Measurements from ENCODE around the gene WNT6. TPM values are rescaled to one million over a fixed set of nuclear protein-coding genes. Genes with fewer than 3 reads are reported as not detected.
"Not testable (repeated sequence)": the region's sequence is repeated elsewhere in the genome, so short reads cannot be mapped to it uniquely, and the experiment has no call there.

Gene WNT6
- total and polyA plus RNA-seq, 5 donors, result 0.86 to 2.1 (median 1.2) TPM

GRCh38 chr2:218830526-218831306 is 28.9 kb upstream of the WNT6 start:
- no peaks in the 10 kb centered on the region for H3K27me3 ChIP-seq (ENCODE audit: control insufficient read depth, insufficient read depth)
- intact Hi-C loops (cut with DNase I), result loop anchor here in 1 of 4 donors (10.0 kb wide), 1 partner anchor 116 kb away; the partner anchor contains the start of gene TTLL4
- no peak overlapping the region for H3K4me3 ChIP-seq (ENCODE audit: low read length)
- H3K27ac ChIP-seq (ENCODE audit: low read length), result no peak overlapping the region
- peaks cover 7% of the 10 kb centered on the region for H3K4me1 ChIP-seq (ENCODE audit: control insufficient read depth, insufficient read depth, low read length)
- no peak for ATAC-seq
- H3K9me3 ChIP-seq (ENCODE audit: control insufficient read depth, low read length), result no peaks in the 10 kb centered on the region
- WGBS, result 53% methylated on average over 3 of the region's 3 CpGs
- no peak for DNase-seq

- intact Hi-C loops (cut with DNase I), result loop anchor here in 1 of 4 donors (10.0 kb wide), 1 partner anchor 117 kb away; the partner anchor contains the start of gene TTLL4
- H3K27me3 ChIP-seq (ENCODE audit: control insufficient read depth, insufficient read depth), result no peaks in the 10 kb centered on the region
- WGBS, result 56% methylated on average over 18 of the region's 18 CpGs
Measured at GRCh38 chr2:218831378-218831990, 28.1 kb upstream of the WNT6 start, which contains the start of gene PRKAG3. Gene PRKAG3 (minus strand): TSS chr2:218831803.

GRCh38 chr2:218832081-218832480 is 27.5 kb upstream of the WNT6 start:
- WGBS, result 57% methylated on average over 3 of the region's 3 CpGs
- intact Hi-C loops (cut with DNase I), result loop anchor here in 1 of 4 donors (10.0 kb wide), 1 partner anchor 117 kb away; the partner anchor contains the start of gene TTLL4

More at GRCh38 chr2:218831378-218831990, 28.1 kb upstream of the WNT6 start, which contains the start of gene PRKAG3:
- Histone ChIP-seq H3K9me3 (ENCODE audit: control insufficient read depth, low read length) (no peaks in the 10 kb centered on the region), H3K4me1 (ENCODE audit: control insufficient read depth, insufficient read depth, low read length) (peaks cover 7% of the 10 kb centered on the region), H3K4me3 (ENCODE audit: low read length) (no peak within 1 kb of the TSS), H3K27ac (ENCODE audit: low read length) (peak within 1 kb of the TSS; percentile 40)
- DNase-seq (peak; percentile 75 to 90 (median 86)), ATAC-seq (peak; percentile 68 to 72)

GRCh38 chr2:218832520-218832919 is 27.1 kb upstream of the WNT6 start:
- Histone ChIP-seq H3K27ac (ENCODE audit: low read length) (peak overlapping the region; percentile 40), H3K4me1 (ENCODE audit: control insufficient read depth, insufficient read depth, low read length) (peaks cover 7% of the 10 kb centered on the region), H3K9me3 (ENCODE audit: control insufficient read depth, low read length) (no peaks in the 10 kb centered on the region), H3K4me3 (ENCODE audit: low read length) (no peak overlapping the region), H3K27me3 (ENCODE audit: control insufficient read depth, insufficient read depth) (no peaks in the 10 kb centered on the region)
- peak; percentile 67 to 86 (median 80) for DNase-seq
- intact Hi-C loops (cut with DNase I), result loop anchor here in 1 of 4 donors (10.0 kb wide), 1 partner anchor 118 kb away; the partner anchor contains the start of gene TTLL4
- peak; percentile 75 to 79 for ATAC-seq
- WGBS, result 51% methylated on average over 3 of the region's 3 CpGs

More at GRCh38 chr2:218832081-218832480, 27.5 kb upstream of the WNT6 start:
- Histone ChIP-seq H3K4me1 (ENCODE audit: control insufficient read depth, insufficient read depth, low read length) (peaks cover 7% of the 10 kb centered on the region), H3K27ac (ENCODE audit: low read length) (peak overlapping the region; percentile 40), H3K9me3 (ENCODE audit: control insufficient read depth, low read length) (no peaks in the 10 kb centered on the region), H3K27me3 (ENCODE audit: control insufficient read depth, insufficient read depth) (no peaks in the 10 kb centered on the region), H3K4me3 (ENCODE audit: low read length) (no peak overlapping the region)
- peak in 1 of 2 donors; percentile 43 for ATAC-seq
- DNase-seq, result no peak

- H3K4me3 ChIP-seq (ENCODE audit: low read length), result no peak overlapping the region
- H3K9me3 ChIP-seq (ENCODE audit: control insufficient read depth, low read length), result no peaks in the 10 kb centered on the region
- no peaks in the 10 kb centered on the region for H3K27me3 ChIP-seq (ENCODE audit: control insufficient read depth, insufficient read depth)
- intact Hi-C loops (cut with DNase I), result loop anchor here in 1 of 4 donors (10.0 kb wide), 1 partner anchor 118 kb away; the partner anchor contains the start of gene TTLL4
- peak overlapping the region; percentile 67 for H3K27ac ChIP-seq (ENCODE audit: low read length)
- peaks cover 7% of the 10 kb centered on the region for H3K4me1 ChIP-seq (ENCODE audit: control insufficient read depth, insufficient read depth, low read length)
- WGBS, result 61% methylated on average over 4 of the region's 4 CpGs
- DNase-seq (no peak), ATAC-seq (no peak)
Measured at GRCh38 chr2:218833023-218833609, 26.5 kb upstream of the WNT6 start.

GRCh38 chr2:218834685-218835084 is 24.9 kb upstream of the WNT6 start:
- WGBS, result 68% methylated on average over 4 of the region's 4 CpGs
- intact Hi-C loops (cut with DNase I), result loop anchor here in 1 of 4 donors (10.0 kb wide), 1 partner anchor 120 kb away; the partner anchor contains the start of gene TTLL4
- no peak for DNase-seq
- no peaks in the 10 kb centered on the region for H3K9me3 ChIP-seq (ENCODE audit: control insufficient read depth, low read length)
- peaks cover 7% of the 10 kb centered on the region for H3K4me1 ChIP-seq (ENCODE audit: control insufficient read depth, insufficient read depth, low read length)
- H3K4me3 ChIP-seq (ENCODE audit: low read length), result no peak overlapping the region
- ATAC-seq, result no peak
- no peaks in the 10 kb centered on the region for H3K27me3 ChIP-seq (ENCODE audit: control insufficient read depth, insufficient read depth)
- H3K27ac ChIP-seq (ENCODE audit: low read length), result no peak overlapping the region

GRCh38 chr2:218837495-218837894 is 22.1 kb upstream of the WNT6 start:
- Histone ChIP-seq H3K9me3 (ENCODE audit: control insufficient read depth, low read length) (no peaks in the 10 kb centered on the region), H3K4me3 (ENCODE audit: low read length) (no peak overlapping the region), H3K4me1 (ENCODE audit: control insufficient read depth, insufficient read depth, low read length) (peaks cover 2% of the 10 kb centered on the region), H3K27me3 (ENCODE audit: control insufficient read depth, insufficient read depth) (no peaks in the 10 kb centered on the region), H3K27ac (ENCODE audit: low read length) (no peak overlapping the region)
- intact Hi-C loops (cut with DNase I), result loop anchor here in 1 of 4 donors (10.0 kb wide), 1 partner anchor 123 kb away; the partner anchor contains the start of gene TTLL4
- ATAC-seq (no peak), DNase-seq (no peak)
- WGBS, result 88% methylated on average over 2 of the region's 2 CpGs

GRCh38 chr2:218839430-218839829 is 20.2 kb upstream of the WNT6 start:
- H3K4me1 ChIP-seq (ENCODE audit: control insufficient read depth, insufficient read depth, low read length), result no peaks in the 10 kb centered on the region
- H3K27ac ChIP-seq (ENCODE audit: low read length), result no peak overlapping the region
- WGBS, result 58% methylated on average over 4 of the region's 4 CpGs
- no peak for ATAC-seq
- H3K4me3 ChIP-seq (ENCODE audit: low read length), result no peak overlapping the region
- H3K27me3 ChIP-seq (ENCODE audit: control insufficient read depth, insufficient read depth), result no peaks in the 10 kb centered on the region
- intact Hi-C loops (cut with DNase I), result loop anchor here in 1 of 4 donors (10.0 kb wide), 1 partner anchor 125 kb away; the partner anchor contains the start of gene TTLL4
- no peak for DNase-seq
- H3K9me3 ChIP-seq (ENCODE audit: control insufficient read depth, low read length), result no peaks in the 10 kb centered on the region

- no peak for ATAC-seq
- 71% methylated on average over 1 of the region's 1 CpG for WGBS
- H3K4me3 ChIP-seq (ENCODE audit: low read length), result no peak overlapping the region
- intact Hi-C loops (cut with DNase I), result loop anchor here in 3 of 4 donors (10.0 kb wide), 2 partner anchors 105 to 125 kb away; partner anchors contain the start of gene TTLL4 (in 2 of the 3)
- no peaks in the 10 kb centered on the region for H3K4me1 ChIP-seq (ENCODE audit: control insufficient read depth, insufficient read depth, low read length)
- no peaks in the 10 kb centered on the region for H3K27me3 ChIP-seq (ENCODE audit: control insufficient read depth, insufficient read depth)
- DNase-seq, result no peak
- no peaks in the 10 kb centered on the region for H3K9me3 ChIP-seq (ENCODE audit: control insufficient read depth, low read length)
- no peak overlapping the region for H3K27ac ChIP-seq (ENCODE audit: low read length)
Measured at GRCh38 chr2:218839888-218840287, 19.7 kb upstream of the WNT6 start.

GRCh38 chr2:218844334-218844733 is 15.3 kb upstream of the WNT6 start:
- not testable (repeated sequence) for DNase-seq; H3K4me1 ChIP-seq (ENCODE audit: control insufficient read depth, insufficient read depth, low read length); ATAC-seq; H3K9me3 ChIP-seq (ENCODE audit: control insufficient read depth, low read length); H3K27ac ChIP-seq (ENCODE audit: low read length); H3K27me3 ChIP-seq (ENCODE audit: control insufficient read depth, insufficient read depth); H3K4me3 ChIP-seq (ENCODE audit: low read length)
- intact Hi-C loops (cut with DNase I), result loop anchor here in 2 of 4 donors (10.0 kb wide), 2 partner anchors 110 to 130 kb away; partner anchors contain the start of gene TTLL4 (in 1 of the 2)
- 90% methylated on average over 5 of the region's 5 CpGs for WGBS
